IPS DF 4.7 (cell line): ENCODE data around the gene FBXL7.

Experiments used
- DNase-seq: peaks from one replicate; pipeline ENCODE4 v3.0.0-alpha.2; 2013; ENCODE audit warnings: low spot score; ENCODE audit errors: extremely low read depth

The FBXL7 gene

DNA sequence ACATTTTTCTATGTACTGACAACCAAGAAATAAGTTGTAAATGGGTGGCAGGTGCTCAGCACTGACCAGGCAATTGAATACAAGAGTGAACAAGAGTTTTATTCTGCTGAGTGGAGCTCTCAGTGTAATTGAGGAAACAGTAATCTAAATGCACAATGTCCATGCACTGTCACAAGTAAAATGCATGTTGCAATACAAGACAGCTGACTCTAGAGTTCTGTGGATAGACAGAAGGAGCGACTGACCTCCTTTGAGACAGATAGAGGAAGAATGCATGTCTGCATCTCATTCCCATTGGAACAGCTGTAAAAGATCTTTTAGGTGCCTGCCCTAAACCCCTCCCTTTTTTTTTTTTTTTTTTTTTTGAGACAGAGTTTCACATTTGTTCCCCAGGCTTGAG is 299.0 kb downstream of the FBXL7 start:
- DNase-seq: no peak

DNA sequence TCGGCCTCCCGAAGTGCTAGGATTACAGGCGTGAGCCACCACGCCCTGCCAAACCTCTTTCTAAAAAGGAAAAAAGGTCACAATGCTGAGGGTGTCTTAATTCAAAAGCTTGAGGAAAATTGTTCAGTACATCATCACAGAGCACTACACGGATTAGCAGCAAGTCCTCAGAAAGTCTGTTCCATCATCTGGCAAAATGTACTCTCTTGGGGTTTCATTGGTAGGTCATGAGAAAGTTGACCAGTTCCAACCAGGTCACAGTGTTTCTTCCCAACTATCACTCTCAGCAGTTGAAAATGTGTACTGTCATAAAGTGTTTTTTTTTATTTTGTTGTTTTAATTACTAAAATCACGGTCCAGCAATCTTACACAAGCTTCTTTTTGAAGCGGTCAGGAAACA is 299.6 kb downstream of the FBXL7 start:
- no peak for DNase-seq

DNA sequence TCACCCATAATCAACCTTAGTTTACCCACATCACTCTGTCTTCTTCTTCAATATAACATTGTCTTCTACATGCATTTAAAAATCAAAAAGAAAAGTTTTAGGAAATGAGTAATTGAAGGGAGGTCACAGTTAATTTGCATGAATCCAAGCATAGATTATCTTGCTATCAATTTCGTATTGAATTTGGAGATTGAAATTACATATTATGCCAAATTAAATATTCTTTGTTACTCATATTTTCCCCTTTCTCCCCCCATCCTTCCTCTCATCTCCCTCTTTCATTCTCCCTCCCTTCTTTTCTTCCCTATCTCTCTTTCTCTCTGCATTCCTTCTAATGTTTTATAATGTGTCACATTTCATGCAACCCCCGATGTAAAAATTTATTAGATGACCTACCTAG is 303.3 kb downstream of the FBXL7 start:
- DNase-seq: no peak

DNA sequence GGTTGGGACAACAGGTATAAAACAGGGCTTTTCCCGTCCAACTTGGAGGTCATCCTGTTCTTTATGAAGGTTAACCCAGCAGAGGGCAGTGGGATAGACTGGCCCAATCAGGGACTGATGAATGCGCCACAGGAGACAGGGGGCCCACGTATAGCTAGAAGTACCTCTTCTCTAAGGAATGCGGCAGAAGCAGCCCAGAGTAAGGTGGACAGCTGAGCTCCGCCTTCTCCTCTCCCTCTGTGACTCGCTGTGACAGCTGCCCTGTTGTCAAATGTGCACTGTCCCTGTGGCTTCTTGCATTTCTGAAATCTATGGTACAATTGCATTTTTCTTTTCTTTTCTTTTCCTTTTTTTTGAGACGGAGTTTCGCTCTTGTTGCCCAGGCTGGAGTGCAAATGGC is 306.6 kb downstream of the FBXL7 start:
- no peak for DNase-seq

DNA sequence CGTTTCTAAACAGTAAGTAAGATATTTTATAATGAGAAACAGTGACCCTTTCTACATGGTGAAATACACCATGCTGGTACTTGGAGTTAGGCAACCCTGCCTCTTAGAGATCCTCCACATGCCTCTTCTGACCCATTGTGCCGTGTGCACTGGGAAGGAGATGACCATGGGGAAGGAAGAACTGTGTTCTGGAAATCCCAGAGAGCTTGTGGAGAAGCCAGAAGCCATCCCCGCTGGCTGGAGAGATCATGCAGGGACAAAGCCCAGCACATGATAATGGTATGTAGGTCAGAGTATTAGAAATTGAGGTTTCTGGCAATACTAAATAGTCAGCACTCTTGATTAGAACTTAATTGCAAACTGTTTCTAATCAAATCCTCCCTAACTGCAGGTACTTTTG is 307.3 kb downstream of the FBXL7 start:
- no peak for DNase-seq

DNA sequence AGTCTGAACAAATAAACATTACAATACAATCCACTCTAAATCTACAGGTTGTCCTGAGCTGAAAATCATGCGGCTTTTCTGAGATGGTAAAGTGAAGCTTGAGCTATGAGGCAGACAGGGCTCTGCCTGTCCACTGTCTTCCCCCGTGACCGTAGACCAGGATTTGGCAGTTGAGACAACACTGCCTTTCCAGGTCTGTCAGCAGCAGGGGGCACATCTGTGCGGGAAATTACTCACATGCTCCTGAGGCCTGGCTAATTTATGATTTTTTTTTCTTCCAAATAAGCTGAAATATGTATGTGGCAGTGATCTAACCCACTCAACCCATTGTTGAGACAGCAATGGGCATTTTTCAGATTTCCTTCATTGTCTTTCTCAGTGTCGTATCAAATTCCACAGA is 307.9 kb downstream of the FBXL7 start:
- no peak for DNase-seq

DNA sequence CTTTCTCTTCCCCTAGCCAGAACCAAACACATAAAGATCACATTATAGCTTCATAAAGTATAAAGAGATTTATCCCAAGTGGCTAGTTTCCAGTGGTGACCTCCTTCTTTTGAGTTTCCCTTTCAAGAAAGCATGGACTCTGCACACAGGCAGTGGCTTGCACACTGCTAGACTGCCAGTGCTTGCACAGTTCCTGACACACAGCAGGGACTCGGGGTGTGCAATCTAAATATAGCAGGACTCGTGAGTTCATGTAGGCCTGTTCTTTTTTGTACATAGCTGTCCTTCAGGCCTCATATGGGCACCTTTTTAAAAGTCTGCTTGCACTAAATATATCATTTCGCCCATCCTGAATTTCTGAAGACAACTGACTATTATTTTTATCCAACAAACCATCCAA is 308.6 kb downstream of the FBXL7 start:
- DNase-seq: no peak

DNA sequence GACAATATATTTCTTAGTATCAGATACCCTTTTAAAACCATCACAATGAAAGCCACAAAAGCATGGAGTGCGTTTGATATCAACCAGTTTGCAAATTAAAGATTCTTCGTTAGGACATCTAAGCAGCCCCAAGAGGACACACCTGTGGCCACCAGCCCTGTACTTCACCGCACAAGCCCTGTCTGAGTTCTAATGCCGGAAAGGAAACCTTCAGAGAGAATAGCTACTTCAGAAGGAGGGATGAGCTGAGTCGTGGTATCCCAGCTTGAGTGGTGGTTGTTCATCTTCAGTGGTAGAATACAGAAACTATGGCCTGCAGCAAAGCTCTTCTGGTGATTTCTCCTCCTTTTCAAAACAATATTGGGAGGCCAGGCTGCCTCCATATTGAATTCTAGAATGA is 319.6 kb downstream of the FBXL7 start:
- no peak for DNase-seq

DNA sequence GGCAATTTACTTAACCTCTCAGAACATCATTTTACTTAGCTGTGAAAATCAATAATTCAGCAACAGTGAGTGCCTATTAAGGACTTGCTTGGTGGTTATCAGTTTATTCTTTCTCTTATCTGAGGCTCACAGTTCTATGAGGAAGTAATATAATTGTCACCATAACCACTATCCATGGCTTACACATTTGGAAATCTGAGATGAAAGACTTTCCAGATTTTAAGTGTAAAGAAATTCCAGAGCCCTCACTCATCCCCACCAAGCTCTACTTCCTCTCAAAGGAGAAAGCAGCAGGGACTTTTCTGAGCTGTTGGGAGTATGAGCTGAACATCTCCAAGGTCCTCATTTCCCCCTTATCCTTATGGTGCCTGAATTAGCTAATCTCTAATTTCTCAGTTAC is 321.5 kb downstream of the FBXL7 start:
- no peak for DNase-seq

DNA sequence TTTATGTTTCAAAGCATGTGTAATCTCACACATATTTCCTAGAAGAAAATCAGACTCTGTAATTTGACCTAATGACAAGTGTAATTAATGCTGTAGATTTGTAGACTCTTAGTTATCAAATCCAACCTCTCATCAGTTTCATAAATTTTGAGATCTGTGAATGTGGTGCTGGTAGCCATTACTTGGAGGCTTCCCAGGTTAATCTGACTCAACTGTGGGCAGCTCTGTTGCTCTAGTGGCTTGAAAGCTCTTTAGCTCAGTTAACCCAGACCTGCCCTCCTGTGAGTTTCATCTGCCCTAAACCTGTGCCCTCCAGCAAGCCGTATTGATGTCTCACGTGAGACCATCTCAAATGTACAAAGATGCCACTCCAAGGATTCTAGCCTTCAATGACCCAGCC is 323.4 kb downstream of the FBXL7 start:
- DNase-seq: no peak

DNA sequence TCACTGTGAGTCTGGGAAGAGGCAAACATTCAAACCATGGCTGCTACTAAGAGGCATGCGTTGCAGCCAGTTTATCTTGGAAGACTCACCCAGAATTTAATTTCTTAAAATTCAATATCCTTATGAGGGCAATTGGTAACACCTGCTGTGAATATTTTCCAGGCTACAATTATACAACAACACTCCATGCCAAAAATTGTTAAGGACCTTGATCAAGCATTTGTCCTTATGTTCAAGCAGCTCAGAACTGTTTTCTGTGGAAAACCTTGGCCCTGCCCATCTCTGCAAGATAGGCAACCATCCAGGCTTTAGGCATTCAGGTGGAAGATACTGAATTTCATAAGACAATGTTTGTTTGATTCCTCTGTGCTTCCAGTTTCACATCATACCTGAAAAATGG is 327.8 kb downstream of the FBXL7 start:
- no peak for DNase-seq

DNA sequence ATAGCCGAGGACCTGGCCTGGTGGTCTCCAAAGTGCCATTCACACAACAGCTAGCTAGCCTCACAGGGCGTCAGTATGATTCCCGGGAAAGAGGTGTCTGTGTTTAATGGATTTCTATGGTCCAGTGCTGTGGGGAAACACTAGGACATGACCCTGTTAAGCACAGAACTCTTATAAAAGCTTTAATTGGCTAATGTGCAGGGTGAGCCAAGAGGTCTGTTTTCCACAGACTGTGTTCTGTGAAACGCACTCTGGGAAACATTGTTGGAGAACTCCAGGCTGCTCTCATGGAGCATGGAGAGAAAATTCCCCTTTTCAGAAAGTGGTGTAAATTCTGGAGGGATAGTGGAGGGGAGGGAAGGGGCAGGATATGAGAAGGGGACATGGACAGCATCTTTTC is 331.4 kb downstream of the FBXL7 start:
- no peak for DNase-seq

DNA sequence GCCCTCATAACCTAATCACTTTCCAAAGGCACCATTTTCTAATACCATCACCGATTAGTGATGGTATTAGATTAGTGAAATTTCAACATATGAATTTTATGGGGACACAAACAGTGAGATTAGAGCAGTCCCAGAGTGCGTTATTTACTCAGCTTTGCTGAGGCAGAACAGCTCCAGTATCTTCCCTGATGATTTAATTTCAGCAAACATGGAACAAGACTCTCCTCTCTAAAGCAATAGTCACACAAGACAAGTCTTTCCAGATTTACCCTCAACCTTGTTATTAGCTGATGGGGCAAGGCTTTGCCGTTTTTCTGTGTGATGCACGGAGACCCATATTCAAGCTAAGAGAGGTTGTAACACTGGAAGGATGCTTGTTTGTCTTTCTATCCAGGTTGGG is 333.4 kb downstream of the FBXL7 start:
- DNase-seq: no peak

DNA sequence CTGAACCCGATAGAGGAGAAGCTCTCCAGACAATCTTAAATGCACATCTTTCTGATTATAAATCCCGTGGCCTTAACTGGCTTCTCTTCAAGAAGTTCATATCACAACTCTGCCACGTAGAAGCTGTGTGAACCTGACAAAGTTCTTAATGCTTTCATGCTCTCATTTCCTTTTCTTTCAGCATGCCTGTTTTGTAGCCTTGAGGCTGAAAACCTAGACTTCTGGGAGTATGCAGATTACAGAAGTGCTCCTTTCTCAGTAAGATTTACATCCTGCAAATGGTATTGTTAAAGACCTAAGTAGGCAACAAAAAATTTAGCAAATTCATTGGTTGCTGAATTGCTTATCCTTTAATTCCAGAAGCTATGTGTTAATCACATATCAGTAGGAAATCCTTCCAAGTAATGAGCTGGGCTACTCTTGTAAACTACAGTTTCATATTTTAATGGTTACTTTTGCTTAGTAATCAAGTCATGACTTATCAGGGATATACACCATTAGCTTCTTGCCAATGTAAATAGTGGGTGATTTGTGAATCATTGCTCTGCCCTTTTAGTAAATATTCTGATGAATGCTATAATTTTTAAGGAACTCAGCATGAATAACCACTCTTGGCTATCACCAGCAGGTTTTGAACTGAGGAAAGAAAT is 334.7 kb downstream of the FBXL7 start:
- DNase-seq: no peak

DNA sequence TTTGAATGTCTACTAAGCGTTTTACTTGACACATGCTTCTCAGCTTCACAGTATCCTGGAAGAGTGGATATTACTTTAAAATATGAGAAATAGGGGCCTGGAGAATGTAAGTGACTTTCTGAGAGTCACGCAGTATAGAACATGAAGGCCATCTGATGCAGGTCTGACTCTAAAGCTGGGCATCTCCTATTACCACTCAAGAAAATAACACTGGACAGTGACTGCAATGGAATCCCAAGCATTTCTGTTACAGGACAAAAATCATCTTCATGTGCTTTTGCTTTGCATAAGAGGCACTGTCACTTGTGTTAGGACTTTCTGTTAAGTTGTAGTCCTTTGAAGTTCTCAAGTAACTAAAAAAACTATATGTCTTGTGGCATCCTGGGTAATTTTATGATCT is 335.5 kb downstream of the FBXL7 start:
- no peak for DNase-seq

DNA sequence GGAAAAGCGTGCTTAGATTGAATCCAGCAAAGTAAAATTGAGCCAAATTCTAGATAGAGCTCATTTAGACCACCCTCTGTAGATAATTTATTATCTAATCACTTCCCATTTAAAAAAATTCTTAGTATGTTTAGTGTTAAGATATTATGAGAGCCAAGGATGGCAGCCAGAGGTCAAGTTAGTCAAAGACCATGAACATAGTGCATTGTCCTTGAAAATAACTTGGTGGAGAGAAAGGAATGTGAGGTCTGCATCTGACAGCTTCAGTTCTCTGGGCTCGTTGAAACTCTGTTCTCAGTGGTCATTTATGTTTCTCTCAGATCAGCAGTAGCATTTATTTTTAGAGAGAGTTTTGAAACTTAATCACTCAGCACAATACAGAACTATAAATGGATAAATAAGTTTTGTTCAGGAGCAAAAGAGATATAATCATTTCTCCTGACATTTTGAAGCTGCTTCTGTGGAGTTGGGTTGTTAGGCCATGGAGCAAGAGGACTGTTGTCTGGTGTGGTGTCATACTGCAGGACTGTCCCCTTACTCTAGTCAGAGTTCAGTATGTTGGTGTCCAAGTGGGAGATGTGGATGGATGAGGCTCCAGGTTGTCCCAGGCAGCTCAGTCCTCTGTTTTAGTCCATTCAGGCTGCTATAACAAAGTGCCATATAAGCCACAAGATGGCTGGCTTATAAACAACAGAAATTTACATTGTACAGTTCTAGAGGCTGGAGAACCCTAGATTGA is 337.7 kb downstream of the FBXL7 start:
- no peak for DNase-seq

DNA sequence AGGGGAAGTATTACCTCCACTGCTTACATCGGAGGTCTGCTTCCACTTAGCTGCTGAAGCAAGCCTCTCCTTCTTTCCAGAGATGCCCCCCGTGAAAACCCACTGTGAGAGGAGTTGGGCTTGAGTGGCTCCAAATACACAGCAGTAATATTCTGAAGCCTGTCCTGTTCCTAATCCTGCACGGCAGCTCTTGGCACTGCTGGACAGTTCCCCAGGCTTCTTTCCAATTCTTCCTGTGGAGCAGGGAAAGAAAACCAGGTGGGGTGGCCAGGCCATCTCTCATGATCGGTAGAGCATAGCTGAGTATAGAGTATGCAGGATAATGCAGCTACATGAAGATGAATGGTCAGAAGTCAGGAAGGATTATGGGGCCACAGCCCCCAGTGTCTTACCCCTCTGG is 344.3 kb downstream of the FBXL7 start:
- no peak for DNase-seq

DNA sequence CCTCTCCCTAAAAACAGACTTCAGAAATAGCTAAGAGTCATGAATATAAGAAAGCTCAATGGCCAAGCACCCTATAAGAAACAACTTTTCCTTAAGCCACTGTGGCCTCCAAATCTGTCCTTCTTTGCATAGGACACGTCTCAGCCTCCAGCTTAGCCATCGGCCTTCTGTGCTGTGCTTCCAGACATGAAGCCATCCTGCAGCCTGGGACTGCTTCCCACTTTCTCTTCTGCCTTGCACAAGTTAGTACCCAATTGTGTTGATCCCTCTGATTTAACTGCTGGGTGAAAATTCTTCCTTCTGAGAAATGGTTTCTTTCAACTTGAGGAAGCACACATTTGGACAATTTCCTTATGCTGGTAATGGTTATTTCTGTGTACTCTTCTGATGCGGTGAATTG is 344.9 kb downstream of the FBXL7 start:
- DNase-seq: no peak

DNA sequence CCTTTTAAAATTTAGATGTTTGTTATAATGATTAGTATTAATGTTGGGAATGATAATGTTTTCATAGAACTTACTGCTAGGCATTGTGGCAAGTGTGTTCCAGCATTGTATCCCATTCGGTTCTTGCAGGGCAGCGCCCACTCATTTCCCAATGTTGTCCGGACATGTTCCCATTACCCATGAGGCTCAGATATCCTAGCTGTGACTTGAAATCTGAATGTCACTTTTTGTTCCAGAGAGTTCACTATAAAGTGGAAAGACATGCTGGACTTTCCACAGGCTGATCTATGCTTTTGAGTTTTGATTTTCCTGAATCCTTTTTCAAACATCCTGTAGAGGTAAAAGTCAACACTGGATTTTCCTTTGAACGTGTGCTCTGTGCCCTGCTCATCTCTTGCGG is 350.6 kb downstream of the FBXL7 start:
- DNase-seq: no peak

DNA sequence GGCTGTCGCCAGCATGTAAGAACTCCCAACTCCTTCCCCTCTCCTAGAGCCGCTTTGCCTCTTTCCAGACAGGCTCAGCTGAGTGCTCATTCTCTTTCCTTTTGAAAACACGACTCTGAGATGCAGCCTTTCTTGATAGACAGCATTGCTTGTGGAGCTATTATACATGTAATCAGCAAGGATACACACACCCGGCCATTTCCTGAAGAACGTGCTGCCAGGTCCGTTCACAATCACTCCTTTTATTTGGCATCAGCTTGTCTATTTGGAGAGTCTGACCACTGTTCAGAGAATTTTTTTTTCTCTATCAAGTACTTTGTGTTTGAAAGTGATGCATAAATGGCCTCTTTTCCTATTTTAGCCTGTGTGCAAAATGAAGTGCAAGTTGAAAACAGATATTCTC is 351.0 kb downstream of the FBXL7 start:
- no peak for DNase-seq

DNA sequence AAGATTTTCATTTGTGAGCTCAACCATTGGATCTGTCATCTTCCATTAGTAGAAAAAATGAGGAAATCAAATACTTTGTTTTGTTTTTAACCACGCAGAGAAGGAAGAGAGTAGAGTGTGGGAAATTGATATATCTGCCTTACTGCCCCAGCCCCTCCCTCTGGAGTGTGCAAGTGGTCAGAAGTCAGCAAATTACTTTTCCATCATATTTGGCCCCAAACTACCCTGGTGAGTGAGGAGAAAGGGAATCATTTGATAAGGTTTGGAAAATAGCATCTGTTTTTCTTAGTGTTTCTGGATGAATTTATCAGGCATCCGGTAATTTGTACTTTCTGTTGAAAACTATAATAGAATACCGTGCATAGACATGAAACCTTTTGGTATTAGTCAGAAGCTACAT is 352.2 kb downstream of the FBXL7 start:
- DNase-seq: no peak

DNA sequence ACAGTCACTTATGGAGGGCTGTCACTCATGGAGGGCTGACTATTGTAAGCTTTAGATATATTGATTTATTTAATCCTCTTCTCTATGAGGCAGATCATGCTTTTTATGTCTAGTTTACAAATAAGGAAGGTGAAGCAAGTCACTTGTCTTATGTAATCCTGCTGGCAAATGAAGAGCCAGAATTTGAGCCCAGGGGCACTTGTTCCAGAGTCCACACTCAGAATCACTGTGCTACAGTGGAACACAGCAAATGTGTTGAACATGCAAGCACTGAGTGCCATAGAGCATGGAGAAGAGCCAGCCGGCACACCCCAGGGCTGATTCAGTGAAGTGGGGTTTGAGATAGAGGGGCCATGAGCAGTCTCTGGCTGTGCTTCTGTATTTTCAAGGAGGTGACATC is 353.0 kb downstream of the FBXL7 start:
- DNase-seq: no peak

DNA sequence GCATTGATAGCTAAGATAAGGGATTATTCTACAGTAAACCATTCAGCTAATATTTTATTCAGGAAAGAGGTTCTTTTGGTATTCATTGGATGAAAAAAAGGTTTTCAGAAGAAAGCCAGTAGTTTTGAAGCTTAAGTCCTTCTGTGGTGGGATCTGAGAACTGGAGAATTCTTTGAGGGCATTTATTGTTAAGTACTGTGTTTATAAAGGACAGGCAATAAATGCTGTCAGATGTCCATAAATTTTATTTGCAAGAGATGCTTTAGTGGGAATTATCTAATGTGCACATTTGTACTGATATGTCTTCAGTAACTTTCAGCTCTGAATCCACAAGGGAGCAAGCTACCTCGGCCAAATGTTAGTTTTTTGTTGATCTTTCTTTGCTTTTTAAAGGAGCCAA is 358.3 kb downstream of the FBXL7 start:
- DNase-seq: no peak
